ENCODE data around the gene USP17L5. TPM values are rescaled to one million over a fixed set of nuclear protein-coding genes. Genes with fewer than 3 reads are reported as not detected.

Gene USP17L5
- total RNA-seq: not detected

GRCh38 chr4:9339103-9339502 lies at the start of gene USP17L5:
USP17L5 (plus strand) TSS chr4:9339403; CDS start chr4:9339403, 0 bp downstream.

GRCh38 chr4:9324865-9325264 lies 14.3 kb upstream of the USP17L5 start, which contains the start of gene USP17L24:
USP17L24 (plus strand) TSS chr4:9325165; CDS start chr4:9325165, 0 bp downstream.

GRCh38 chr4:9329611-9330010 lies 9.6 kb upstream of the USP17L5 start, which contains the start of gene USP17L25:
USP17L25 (plus strand) TSS chr4:9329911; CDS start chr4:9329911, 0 bp downstream.

GRCh38 chr4:9334358-9334757 lies 4.8 kb upstream of the USP17L5 start, which contains the start of gene USP17L26:
USP17L26 (plus strand) TSS chr4:9334658; CDS start chr4:9334658, 0 bp downstream.

GRCh38 chr4:9343848-9344247 lies 4.6 kb downstream of the USP17L5 start, which contains the start of gene USP17L27:
USP17L27 (plus strand) TSS chr4:9344148; CDS start chr4:9344148, 0 bp downstream.

GRCh38 chr4:9348593-9348992 lies 9.4 kb downstream of the USP17L5 start, which contains the start of gene USP17L28:
USP17L28 (plus strand) TSS chr4:9348893; CDS start chr4:9348893, 0 bp downstream.

GRCh38 chr4:9353338-9353737 lies 14.1 kb downstream of the USP17L5 start, which contains the start of gene USP17L29:
USP17L29 (plus strand) TSS chr4:9353638; CDS start chr4:9353638, 0 bp downstream.

GRCh38 chr4:9362829-9363228 lies 23.6 kb downstream of the USP17L5 start, which contains the start of gene USP17L30:
USP17L30 (plus strand) TSS chr4:9363129; CDS start chr4:9363129, 0 bp downstream.

Other genes with a start within 250 kb of the USP17L5 start
- gene FAM90A26, start 169.0 kb upstream of the USP17L5 start, total RNA-seq: not detected
- not detected for gene USP17L10, start 128.7 kb upstream of the USP17L5 start, total RNA-seq
- not detected for gene USP17L11, start 124.0 kb upstream of the USP17L5 start, total RNA-seq
- not detected for gene USP17L12, start 119.3 kb upstream of the USP17L5 start, total RNA-seq
- gene USP17L13, start 114.5 kb upstream of the USP17L5 start, total RNA-seq: not detected
- gene USP17L15, start 105.0 kb upstream of the USP17L5 start, total RNA-seq: not detected
- not detected for gene USP17L17, start 95.5 kb upstream of the USP17L5 start, total RNA-seq
- not detected for gene USP17L18, start 90.8 kb upstream of the USP17L5 start, total RNA-seq
- not detected for gene USP17L19, start 86.0 kb upstream of the USP17L5 start, total RNA-seq
- gene USP17L20, start 81.3 kb upstream of the USP17L5 start, total RNA-seq: not detected
- gene USP17L21, start 76.5 kb upstream of the USP17L5 start, total RNA-seq: not detected
- not detected for gene USP17L22, start 71.8 kb upstream of the USP17L5 start, total RNA-seq
- gene USP17L24, start 14.2 kb upstream of the USP17L5 start, total RNA-seq: not detected
- not detected for gene USP17L25, start 9.5 kb upstream of the USP17L5 start, total RNA-seq
- gene USP17L26, start 4.7 kb upstream of the USP17L5 start, total RNA-seq: not detected
- not detected for gene USP17L27, start 4.7 kb downstream of the USP17L5 start, total RNA-seq
- not detected for gene USP17L28, start 9.5 kb downstream of the USP17L5 start, total RNA-seq
- gene USP17L29, start 14.2 kb downstream of the USP17L5 start, total RNA-seq: not detected
- gene USP17L30, start 23.7 kb downstream of the USP17L5 start, total RNA-seq: not detected
- not detected for gene DEFB131A, start 105.0 kb downstream of the USP17L5 start, total RNA-seq